NCI-H510A (cell line): Measurements from ENCODE around the gene CAMKMT.
A peak's percentile ranks its signal among the peaks of the same experiment; 100 is the strongest.

Source experiments
- DNase-seq: peaks from one replicate; lab custom pipeline; 2025; lab: John Stamatoyannopoulos, UW

CAMKMT gene

DNA sequence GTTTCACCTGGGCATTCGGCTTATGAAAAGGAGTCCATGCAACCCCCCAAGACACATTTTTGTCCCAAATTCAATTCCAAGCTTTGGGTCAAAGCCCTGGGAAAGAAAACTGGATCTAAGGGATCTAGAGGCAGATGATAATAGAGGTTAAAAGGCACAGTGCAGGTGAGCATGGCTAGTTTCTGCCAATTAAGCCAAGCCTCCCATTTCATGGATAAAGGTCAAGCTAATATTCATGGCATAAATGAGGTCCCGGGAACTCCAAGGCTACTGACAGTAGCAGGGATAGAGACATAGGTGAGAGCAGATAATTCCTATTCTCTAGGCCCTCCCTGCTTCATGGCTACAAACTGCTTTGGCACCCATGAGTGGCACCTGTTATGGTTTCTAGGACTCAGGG lies 83.1 kb downstream of the CAMKMT start:
- no peak for DNase-seq

- no peak for DNase-seq
These were observed 87.2 kb downstream of the CAMKMT start for GRCh38 chr2:44448860-44449527.

DNA sequence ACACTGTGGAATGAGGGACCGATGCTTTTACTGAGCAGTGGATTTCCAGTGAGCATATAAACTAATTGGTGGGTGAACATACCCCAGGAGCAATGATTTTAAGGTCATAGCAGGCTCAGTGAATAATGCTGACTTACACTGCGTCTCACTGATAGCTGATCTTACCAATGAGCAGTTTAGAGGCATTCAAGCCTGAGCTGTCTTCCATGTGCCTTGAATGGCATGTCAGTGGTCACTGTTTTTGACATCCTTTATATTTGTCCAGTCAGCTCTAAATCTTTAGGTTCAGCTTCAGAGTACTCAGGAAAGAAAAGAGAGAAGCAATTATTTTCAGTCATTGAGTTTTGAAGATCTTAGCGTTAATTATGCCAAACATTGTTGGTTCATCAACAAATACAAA lies 88.3 kb downstream of the CAMKMT start:
- no peak for DNase-seq

DNA sequence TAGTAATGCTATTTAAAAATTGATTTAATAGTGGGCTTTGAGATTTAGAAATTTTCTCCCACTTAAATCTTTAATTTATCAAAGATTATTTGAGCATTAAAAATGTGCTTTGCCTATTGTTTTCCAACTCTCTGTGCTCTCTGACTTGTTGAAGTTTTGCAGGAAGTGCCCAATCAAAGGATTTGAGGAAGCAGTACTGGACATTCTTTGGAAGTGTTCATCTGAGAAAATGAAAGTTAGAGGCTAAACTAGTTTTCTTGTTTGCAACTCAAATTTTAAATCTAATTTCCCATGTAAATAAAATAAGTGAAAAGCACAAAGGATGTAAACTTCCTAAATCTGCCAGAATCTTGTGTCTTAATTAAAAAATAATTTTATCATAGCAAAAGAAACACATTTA lies 89.1 kb downstream of the CAMKMT start:
- no peak for DNase-seq

DNA sequence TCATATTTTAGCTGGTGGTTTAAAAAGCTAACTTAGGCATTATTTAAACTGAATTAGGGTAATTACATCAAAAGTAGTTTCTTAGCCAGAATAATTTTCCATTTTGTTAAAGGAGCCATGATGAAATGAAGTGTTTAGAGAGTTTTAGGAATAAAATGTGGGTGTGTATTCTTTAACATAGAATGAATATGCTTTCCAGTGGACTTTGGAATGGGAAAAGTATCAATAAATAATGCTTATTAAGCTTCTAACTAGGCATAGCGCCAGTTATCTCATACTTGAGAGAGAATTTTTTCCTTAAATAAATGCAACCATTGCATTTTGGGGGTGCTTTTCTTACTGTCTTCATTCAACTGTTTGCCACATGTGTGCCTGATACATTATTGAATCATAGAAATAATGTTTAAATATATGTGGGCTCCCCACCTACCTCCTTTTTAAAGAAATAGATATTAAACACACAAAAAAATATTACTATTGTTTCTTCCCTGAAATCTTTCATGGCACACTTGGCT lies 90.4 kb downstream of the CAMKMT start:
- DNase-seq: no peak

- no peak for DNase-seq
These were observed 91.5 kb downstream of the CAMKMT start for GRCh38 chr2:44453259-44453658.

DNA sequence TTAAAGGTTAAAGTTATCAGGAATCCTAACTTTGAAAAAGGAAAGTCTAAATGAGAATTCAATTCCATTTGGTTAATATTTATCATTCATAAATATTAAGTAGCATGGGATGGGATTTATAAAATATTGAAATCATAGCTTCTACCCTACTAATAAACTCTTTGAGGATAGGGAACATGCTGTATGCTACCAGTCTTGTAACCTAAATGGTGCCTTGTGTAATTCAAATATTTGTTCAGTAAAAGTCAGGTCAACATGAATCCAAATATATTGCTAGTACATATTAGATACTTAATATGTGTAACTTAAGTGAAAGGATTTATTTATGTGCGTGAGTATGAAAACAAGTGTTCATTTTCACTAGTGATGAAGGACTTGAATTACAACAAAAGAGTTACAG lies 94.1 kb downstream of the CAMKMT start:
- DNase-seq: no peak

- no peak for DNase-seq
These were observed 95.2 kb downstream of the CAMKMT start for GRCh38 chr2:44456946-44457345.

GRCh38 chr2:44459739-44460138 lies 98.0 kb downstream of the CAMKMT start:
- DNase-seq: no peak

DNA sequence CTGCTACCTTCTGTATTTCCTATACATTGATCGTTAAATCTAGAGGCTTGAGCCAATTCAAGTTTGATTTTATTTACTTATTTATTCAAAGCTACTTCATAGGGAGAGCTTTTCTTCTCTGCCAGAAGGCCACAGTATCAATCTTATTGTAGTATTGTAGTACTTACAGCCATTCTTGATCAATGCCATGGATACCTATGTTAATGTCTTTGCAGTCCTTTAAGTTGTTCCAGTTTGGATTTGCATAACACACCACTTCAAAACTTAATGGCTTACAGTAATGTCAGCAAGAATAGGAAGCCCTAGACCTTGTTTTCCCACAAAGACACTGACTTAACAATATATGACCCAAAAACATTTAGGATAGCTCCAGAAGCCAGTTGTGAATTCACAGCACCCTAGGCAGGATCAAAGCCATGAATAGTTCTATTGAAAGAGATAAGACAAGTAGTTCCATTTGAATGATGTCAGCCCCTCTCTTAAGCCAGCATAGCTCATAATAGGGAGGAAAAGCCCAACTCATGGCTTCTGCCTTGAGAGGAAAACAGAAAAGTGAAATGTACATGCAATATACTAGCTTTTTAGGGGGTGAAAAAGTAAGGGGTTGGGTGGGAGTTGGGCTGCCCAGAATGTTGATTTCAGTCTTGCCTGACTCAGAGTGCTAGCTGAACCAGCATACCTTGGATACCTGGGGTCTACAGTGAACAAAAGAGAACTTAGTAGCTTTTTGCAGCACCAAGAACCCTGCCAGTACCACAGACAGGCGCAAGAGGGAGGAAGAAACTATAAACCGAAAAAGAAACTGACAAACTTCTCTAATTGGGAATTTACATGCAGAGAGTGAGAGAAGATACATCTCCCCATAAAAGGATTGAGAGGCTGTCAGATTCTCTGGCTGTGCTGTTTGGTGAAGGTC lies 101.4 kb downstream of the CAMKMT start:
- no peak for DNase-seq

- DNase-seq: no peak
These were observed 102.7 kb downstream of the CAMKMT start for GRCh38 chr2:44464437-44464836.

- no peak for DNase-seq
These were observed 108.4 kb downstream of the CAMKMT start for GRCh38 chr2:44470151-44470550.

GRCh38 chr2:44477657-44478414 lies 116.1 kb downstream of the CAMKMT start:
- no peak for DNase-seq

GRCh38 chr2:44479127-44479887 lies 117.6 kb downstream of the CAMKMT start:
- DNase-seq: peak; percentile 15

GRCh38 chr2:44480068-44480467 lies 118.3 kb downstream of the CAMKMT start:
- no peak for DNase-seq

DNA sequence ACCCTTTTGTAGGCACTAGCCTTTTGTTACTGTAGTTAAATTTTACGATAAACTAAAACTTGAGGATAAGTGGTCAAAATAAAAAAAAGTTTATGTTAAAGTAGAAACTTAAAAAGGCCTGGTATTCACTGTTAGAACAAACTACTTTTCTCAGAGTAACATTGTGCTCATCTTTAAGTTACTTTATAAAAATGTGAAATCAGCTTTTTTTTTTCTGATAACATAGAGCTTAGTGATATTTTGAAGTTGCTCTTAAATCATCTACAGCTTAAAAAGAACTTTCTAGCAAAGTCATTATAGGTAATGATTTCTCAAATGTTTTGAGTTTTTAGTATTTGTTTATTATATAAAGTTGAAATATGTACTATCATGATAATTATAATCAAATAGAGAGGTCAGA lies 125.3 kb downstream of the CAMKMT start:
- DNase-seq: no peak

- DNase-seq: no peak
These were observed 129.0 kb downstream of the CAMKMT start for GRCh38 chr2:44490726-44491125.

GRCh38 chr2:44494006-44494405 lies 132.3 kb downstream of the CAMKMT start:
- DNase-seq: no peak

DNA sequence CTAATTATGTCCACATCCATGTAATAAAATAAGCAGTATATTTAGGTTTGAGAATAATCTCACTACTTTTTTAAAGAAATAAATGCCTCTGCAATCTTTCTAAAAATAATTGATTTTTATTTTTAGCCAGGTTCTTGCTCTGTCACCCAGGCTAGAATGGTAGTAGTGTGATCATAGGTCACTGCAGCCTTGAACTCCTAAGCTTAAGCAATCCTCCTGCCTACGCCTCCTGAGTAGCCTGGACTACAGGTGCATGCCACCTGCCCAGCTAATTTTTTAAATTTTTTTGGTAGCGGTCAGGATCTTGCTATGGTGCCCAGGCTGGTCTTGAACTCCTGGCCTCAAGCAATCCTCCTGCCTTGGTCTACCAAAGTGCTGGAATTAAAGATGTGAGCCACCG lies 133.3 kb downstream of the CAMKMT start:
- DNase-seq: no peak

DNA sequence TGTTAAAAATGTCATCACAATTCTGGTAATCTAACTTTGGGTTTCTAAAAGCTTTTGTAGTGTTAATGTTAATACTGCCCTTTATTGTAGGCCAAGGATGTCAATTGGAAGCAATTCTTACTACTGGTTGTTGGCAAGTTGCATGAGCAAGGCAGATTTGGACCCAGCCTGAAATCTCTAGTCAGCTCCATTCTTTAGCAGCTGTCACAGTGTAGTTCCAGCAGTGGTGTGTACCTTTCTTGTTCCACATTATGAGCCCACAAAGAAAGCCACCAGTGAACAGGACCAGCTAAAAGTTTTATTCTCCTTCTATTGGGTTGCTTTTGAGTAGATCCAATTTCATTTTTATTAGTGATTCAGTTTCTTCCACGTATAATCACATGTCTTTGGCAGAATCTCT lies 133.8 kb downstream of the CAMKMT start:
- DNase-seq: no peak

GRCh38 chr2:44496130-44496529 lies 134.4 kb downstream of the CAMKMT start:
- no peak for DNase-seq

- no peak for DNase-seq
These were observed 136.8 kb downstream of the CAMKMT start for GRCh38 chr2:44498551-44498950.
